SU-DHL-6 (cell line): ENCODE results near the gene PNPLA2.

Source experiments
- H2AFZ ChIP-seq: fragments of 200-600 bp; sonication (generic); 2 replicates; pipeline ENCODE4 v1.6.1; 2014; ENCODE audit warnings: low read depth, mild to moderate bottlenecking, moderate library complexity, mixed read lengths, antibody characterized with exemption, low read length; ENCODE audit not compliant: severe bottlenecking
- H3F3A ChIP-seq: fragments of 200-600 bp; shearing (Covaris generic); 2 replicates; pipeline ENCODE4 v1.6.0; 2016; ENCODE audit warnings: antibody characterized with exemption, mild to moderate bottlenecking; ENCODE audit not compliant: insufficient read depth
- H3K27ac ChIP-seq: fragments of 200-600 bp; sonication (generic); 2 replicates; pipeline ENCODE4 v1.5.1; 2016; ENCODE audit warnings: low read depth, mild to moderate bottlenecking, low read length, moderate library complexity, mixed read lengths
- H3K27me3 ChIP-seq: fragments of 200-600 bp; sonication (generic), shearing (Covaris generic); 2 replicates; pipeline ENCODE4 v1.6.0; 2014; ENCODE audit warnings: mild to moderate bottlenecking, low read length
- H3K36me3 ChIP-seq: fragments of 200-600 bp; sonication (generic); 2 replicates; pipeline ENCODE4 v1.6.1; 2014; ENCODE audit warnings: mild to moderate bottlenecking, low read length, mixed read lengths
- H3K4me2 ChIP-seq: fragments of 300-600, 200-600 bp; shearing (Covaris generic), sonication (generic); 2 replicates; pipeline ENCODE4 v1.6.0; 2014; ENCODE audit warnings: low read length, low read depth, mild to moderate bottlenecking; ENCODE audit not compliant: poor library complexity, severe bottlenecking
- H3K4me3 ChIP-seq: fragments of 200-600 bp; sonication (generic); 2 replicates; pipeline ENCODE4 v1.5.1; 2014; ENCODE audit warnings: antibody characterized with exemption, low read length, mild to moderate bottlenecking, mixed read lengths; ENCODE audit not compliant: insufficient read depth, poor library complexity, severe bottlenecking
- H3K79me2 ChIP-seq: fragments of 200-600 bp; sonication (generic); 2 replicates; pipeline ENCODE4 v1.6.1; 2014; ENCODE audit warnings: mild to moderate bottlenecking, low read length, moderate library complexity; ENCODE audit not compliant: insufficient read depth
- H3K9ac ChIP-seq: fragments of 200-600 bp; sonication (generic); 2 replicates; pipeline ENCODE4 v1.7.0; 2014; ENCODE audit warnings: mild to moderate bottlenecking, low read length
- H3K9me2 ChIP-seq: fragments of 200-600 bp; sonication (generic); replicated peaks from 2 replicates; pipeline ENCODE4 v1.6.1; 2014; ENCODE audit warnings: low read length; ENCODE audit not compliant: insufficient read depth
- H3K9me3 ChIP-seq: fragments of 200-600 bp; sonication (generic); 2 replicates; pipeline ENCODE4 v1.6.1; 2014; ENCODE audit warnings: low read length, mixed read lengths; ENCODE audit not compliant: insufficient read depth
- H4K20me1 ChIP-seq: fragments of 200-600 bp; sonication (generic); 2 replicates; pipeline ENCODE4 v1.6.1; 2014; ENCODE audit warnings: low read depth, mild to moderate bottlenecking, antibody characterized with exemption, low read length, moderate library complexity, mixed read lengths
- EZH2phosphoT487 ChIP-seq: fragments of 200-600 bp; sonication (generic), shearing (Covaris generic); conservative IDR thresholded peaks from 2 replicates; pipeline ENCODE4 v1.6.1; 2018; ENCODE audit warnings: mild to moderate bottlenecking, antibody characterized with exemption, low read length, moderate library complexity, mixed read lengths
- TF ChIP-seq, protein P1 (sequence below): fragments of 200-600 bp; sonication (generic); IDR thresholded peaks from one replicate; pipeline ENCODE4 v1.5.1; 2017; ENCODE audit warnings: antibody characterized with exemption, mild to moderate bottlenecking, low read length, moderate library complexity; ENCODE audit not compliant: insufficient read depth, poor library complexity, severe bottlenecking

PNPLA2 gene

DNA sequence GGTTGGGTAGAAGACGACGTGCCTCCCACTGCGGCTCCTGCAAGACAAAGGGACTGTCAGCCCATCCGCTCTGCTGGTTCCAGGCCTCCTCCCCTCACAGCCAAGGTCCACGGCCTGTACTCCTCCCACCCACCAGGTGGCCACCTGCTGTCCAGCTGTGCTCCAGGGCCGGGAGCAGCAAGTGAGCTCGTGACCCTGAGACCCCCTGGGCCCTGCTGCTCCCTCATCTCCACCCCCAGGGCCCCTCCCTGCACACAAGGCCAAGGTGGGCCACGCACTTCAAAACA, 51.4 kb downstream of the PNPLA2 start:
- no peak overlapping the region for H2AFZ ChIP-seq
- H3K9me3 ChIP-seq: no peaks in the 10 kb centered on the region
- no peak overlapping the region for H3K27ac ChIP-seq
- TF ChIP-seq, protein P1, sequence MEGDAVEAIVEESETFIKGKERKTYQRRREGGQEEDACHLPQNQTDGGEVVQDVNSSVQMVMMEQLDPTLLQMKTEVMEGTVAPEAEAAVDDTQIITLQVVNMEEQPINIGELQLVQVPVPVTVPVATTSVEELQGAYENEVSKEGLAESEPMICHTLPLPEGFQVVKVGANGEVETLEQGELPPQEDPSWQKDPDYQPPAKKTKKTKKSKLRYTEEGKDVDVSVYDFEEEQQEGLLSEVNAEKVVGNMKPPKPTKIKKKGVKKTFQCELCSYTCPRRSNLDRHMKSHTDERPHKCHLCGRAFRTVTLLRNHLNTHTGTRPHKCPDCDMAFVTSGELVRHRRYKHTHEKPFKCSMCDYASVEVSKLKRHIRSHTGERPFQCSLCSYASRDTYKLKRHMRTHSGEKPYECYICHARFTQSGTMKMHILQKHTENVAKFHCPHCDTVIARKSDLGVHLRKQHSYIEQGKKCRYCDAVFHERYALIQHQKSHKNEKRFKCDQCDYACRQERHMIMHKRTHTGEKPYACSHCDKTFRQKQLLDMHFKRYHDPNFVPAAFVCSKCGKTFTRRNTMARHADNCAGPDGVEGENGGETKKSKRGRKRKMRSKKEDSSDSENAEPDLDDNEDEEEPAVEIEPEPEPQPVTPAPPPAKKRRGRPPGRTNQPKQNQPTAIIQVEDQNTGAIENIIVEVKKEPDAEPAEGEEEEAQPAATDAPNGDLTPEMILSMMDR: no peak
- no peak for TF ChIP-seq EZH2phosphoT487
- H3K9me2 ChIP-seq: no peaks in the 10 kb centered on the region
- no peaks in the 10 kb centered on the region for H3K27me3 ChIP-seq
- no peaks in the 10 kb centered on the region for H3F3A ChIP-seq
- no peak overlapping the region for H3K9ac ChIP-seq
- H3K36me3 ChIP-seq: no peaks in the 10 kb centered on the region
- no peak overlapping the region for H3K4me2 ChIP-seq
- no peaks in the 10 kb centered on the region for H3K79me2 ChIP-seq
- H3K4me3 ChIP-seq: no peak overlapping the region
- no peaks in the 10 kb centered on the region for H4K20me1 ChIP-seq

DNA sequence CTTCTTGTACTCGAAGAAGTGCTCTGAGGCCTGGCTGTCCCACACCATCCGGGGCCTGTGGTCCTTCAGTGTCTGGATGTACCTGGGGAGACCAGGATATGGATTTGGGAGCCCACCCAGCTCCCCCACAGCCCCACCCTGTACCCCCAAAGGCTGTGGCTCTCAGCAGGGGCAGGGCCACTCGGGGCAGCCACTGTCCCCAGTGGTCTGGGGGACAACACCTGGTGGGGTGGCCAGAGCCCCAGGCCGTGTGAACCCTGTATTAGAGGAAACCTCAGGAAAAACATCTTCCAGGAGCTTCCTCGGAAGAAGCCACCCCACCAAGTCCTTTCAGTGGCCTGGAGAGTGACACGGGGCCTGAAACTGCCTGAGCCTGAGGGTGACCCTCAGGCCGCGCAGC, 51.7 kb downstream of the PNPLA2 start:
- Histone ChIP-seq H2AFZ (no peak overlapping the region), H3K36me3 (no peaks in the 10 kb centered on the region), H3K9me2 (no peaks in the 10 kb centered on the region), H3K79me2 (no peaks in the 10 kb centered on the region), H3K27ac (no peak overlapping the region), H3K9ac (no peak overlapping the region), H4K20me1 (no peaks in the 10 kb centered on the region), H3K4me2 (no peak overlapping the region), H3K9me3 (no peaks in the 10 kb centered on the region), H3K27me3 (no peaks in the 10 kb centered on the region), H3F3A (no peaks in the 10 kb centered on the region), H3K4me3 (no peak overlapping the region)
- no peak for TF ChIP-seq EZH2phosphoT487
- TF ChIP-seq, protein P1: no peak

GRCh38 chr11:871472-871871, 52.8 kb downstream of the PNPLA2 start:
- no peak overlapping the region for H3K4me3 ChIP-seq
- H3K9ac ChIP-seq: no peak overlapping the region
- no peaks in the 10 kb centered on the region for H3K9me3 ChIP-seq
- no peak overlapping the region for H3K4me2 ChIP-seq
- H3K27me3 ChIP-seq: no peaks in the 10 kb centered on the region
- H3K9me2 ChIP-seq: no peaks in the 10 kb centered on the region
- TF ChIP-seq EZH2phosphoT487: no peak
- TF ChIP-seq, protein P1: no peak
- no peak overlapping the region for H2AFZ ChIP-seq
- H3K79me2 ChIP-seq: no peaks in the 10 kb centered on the region
- no peaks in the 10 kb centered on the region for H4K20me1 ChIP-seq
- no peaks in the 10 kb centered on the region for H3F3A ChIP-seq
- no peak overlapping the region for H3K27ac ChIP-seq
- H3K36me3 ChIP-seq: no peaks in the 10 kb centered on the region

DNA sequence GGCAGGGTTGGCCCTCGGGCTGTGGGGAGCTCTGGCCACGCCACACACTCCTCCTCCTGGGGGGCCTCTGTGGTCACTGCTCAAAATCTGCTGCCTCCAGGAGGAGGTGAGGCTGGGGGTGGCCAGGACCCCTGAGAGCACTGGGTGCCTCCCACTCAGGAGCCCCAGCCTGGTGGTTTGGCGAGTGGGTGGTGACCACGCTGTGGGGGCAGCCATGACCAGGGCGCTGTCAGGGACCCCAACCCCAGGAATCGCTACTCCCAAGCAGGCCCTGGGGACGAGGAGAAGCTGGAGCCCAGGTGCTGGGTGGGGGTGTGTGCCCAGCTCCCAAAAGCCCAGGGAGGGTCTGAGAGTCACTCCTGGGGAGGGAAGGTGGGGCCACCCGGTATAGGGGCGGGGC, 54.1 kb downstream of the PNPLA2 start:
- TF ChIP-seq EZH2phosphoT487: no peak
- TF ChIP-seq, protein P1: no peak
- Histone ChIP-seq H3K4me2 (no peak overlapping the region), H3F3A (no peaks in the 10 kb centered on the region), H3K9me2 (no peaks in the 10 kb centered on the region), H3K4me3 (no peak overlapping the region), H2AFZ (no peak overlapping the region), H3K9ac (no peak overlapping the region), H3K36me3 (no peaks in the 10 kb centered on the region), H4K20me1 (no peaks in the 10 kb centered on the region), H3K27ac (no peak overlapping the region), H3K79me2 (no peaks in the 10 kb centered on the region), H3K27me3 (no peaks in the 10 kb centered on the region), H3K9me3 (no peaks in the 10 kb centered on the region)
